PC-9 (cell line): ENCODE data around the gene WIPI1. TPM values are rescaled to one million over a fixed set of nuclear protein-coding genes. Genes with fewer than 3 reads are reported as not detected.
A peak's percentile ranks its signal among the peaks of the same experiment; 100 is the strongest.

Source experiments
- BruUV-seq: library from RNA; stranded (reverse); fragments of 400-500 nt; replicated peaks from 2 replicates; lab custom pipeline; 2021; lab: Mats Ljungman, UMichigan
- CTCF ChIA-PET: fragments of 300-600 bp; sonication (Branson Sonifier 250); formaldehyde crosslinking; loops from one replicate; lab custom pipeline; 2022; ENCODE audit warnings: antibody characterized with exemption; lab: Charles Lee
- POLR2A ChIA-PET: fragments of 300-600 bp; sonication (Branson Sonifier 250); formaldehyde crosslinking; loops from one replicate; lab custom pipeline; 2022; ENCODE audit warnings: antibody characterized with exemption; ENCODE audit not compliant: unreplicated experiment; lab: Charles Lee
- DNase-seq, 2 experiments: peaks; one replicate each; pipeline versions ENCODE4 v3.0.0 to v3.0.0-alpha.2; 2015 to 2022; ENCODE audit warnings: mixed read lengths in 1 of 2
- H2AFZ ChIP-seq: fragments of 200-600 bp; sonication (generic); 2 replicates; pipeline ENCODE4 v1.8.1; 2017; ENCODE audit warnings: antibody characterized with exemption
- H3F3A ChIP-seq: fragments of 200-600 bp; sonication (generic); 2 replicates; pipeline ENCODE4 v1.8.1; 2017; ENCODE audit warnings: antibody characterized with exemption, mild to moderate bottlenecking, low read depth; ENCODE audit not compliant: insufficient read depth
- H3K27ac ChIP-seq: fragments of 200-600 bp; sonication (generic); 2 replicates; pipeline ENCODE4 v1.6.1; 2016; ENCODE audit warnings: mixed run types
- H3K27me3 ChIP-seq: fragments of 200-600 bp; sonication (generic); 2 replicates; pipeline ENCODE4 v1.6.1; 2016; ENCODE audit warnings: low read depth, mixed run types; ENCODE audit not compliant: insufficient read depth
- H3K36me3 ChIP-seq: fragments of 200-600 bp; sonication (generic); 2 replicates; pipeline ENCODE4 v1.6.1; 2016; ENCODE audit warnings: low read depth, mixed run types
- H3K4me1 ChIP-seq: fragments of 200-600 bp; sonication (generic); replicated peaks from 2 replicates; pipeline ENCODE4 v1.6.1; 2016; ENCODE audit warnings: mixed run types; ENCODE audit not compliant: insufficient read depth
- H3K4me2 ChIP-seq: fragments of 200-600 bp; sonication (generic); 2 replicates; pipeline ENCODE4 v1.6.1; 2017; ENCODE audit warnings: mixed run types
- H3K4me3 ChIP-seq: fragments of 200-600 bp; sonication (generic); 2 replicates; pipeline ENCODE4 v1.6.1; 2016; ENCODE audit warnings: mixed run types
- H3K79me2 ChIP-seq: fragments of 200-600 bp; sonication (generic); 2 replicates; pipeline ENCODE4 v1.6.1; 2017; ENCODE audit warnings: low read depth, mixed run types
- H3K9me2 ChIP-seq: fragments of 200-600 bp; sonication (generic); 2 replicates; pipeline ENCODE4 v1.8.1; 2017; ENCODE audit warnings: mild to moderate bottlenecking; ENCODE audit not compliant: insufficient read depth
- H3K9me3 ChIP-seq: fragments of 200-600 bp; sonication (generic); 2 replicates; pipeline ENCODE4 v1.8.1; 2016; ENCODE audit warnings: low read depth; ENCODE audit not compliant: insufficient read depth
- H4K20me1 ChIP-seq: fragments of 200-600 bp; sonication (generic); 2 replicates; pipeline ENCODE4 v1.8.1; 2017; ENCODE audit not compliant: insufficient read depth
- CTCF ChIP-seq: fragments of 200-600 bp; sonication (generic); conservative IDR thresholded peaks from 2 replicates; pipeline ENCODE4 v1.6.1; 2017; ENCODE audit warnings: mixed run types, antibody characterized with exemption, mild to moderate bottlenecking, moderate library complexity
- EZH2 ChIP-seq: fragments of 200-600 bp; sonication (generic); IDR thresholded peaks from 2 replicates; pipeline ENCODE4 v1.8.0; 2017; ENCODE audit warnings: antibody characterized with exemption, low read depth
- intact Hi-C: fragments of 100-400 bp; cut with micrococcal nuclease; formaldehyde crosslinking; loops from one replicate; pipeline ENCODE4 v1.10.0; 2022; ENCODE audit not compliant: unreplicated experiment
- total RNA-seq: library from RNA; stranded (reverse); gene quantifications from 2 replicates; pipeline ENCODE4 v1.2.3, GENCODE V29; 2021

Gene WIPI1
- total RNA-seq, 1 experiment from 2014 or later, result 11.2 TPM

- H3F3A ChIP-seq, result no peaks in the 10 kb centered on the region
- H3K4me1 ChIP-seq, result no peaks in the 10 kb centered on the region
- H3K4me3 ChIP-seq, result no peak overlapping the region
- H3K9me2 ChIP-seq, result no peaks in the 10 kb centered on the region
- H4K20me1 ChIP-seq, result no peaks in the 10 kb centered on the region
- no peak for TF ChIP-seq CTCF
- no peak for TF ChIP-seq EZH2
- H3K4me2 ChIP-seq, result no peak overlapping the region
- no peaks in the 10 kb centered on the region for H3K79me2 ChIP-seq
- no peak overlapping the region for H3K27ac ChIP-seq
- BruUV-seq, result no TSS peak
- DNase-seq, result no peak
- no peaks in the 10 kb centered on the region for H3K27me3 ChIP-seq
- no peaks in the 10 kb centered on the region for H3K9me3 ChIP-seq
- ChIA-PET CTCF (no interaction called here), POLR2A (interaction anchor here (0.6 kb wide), 1 partner anchor 402 kb away, joined by 24 read pairs; no protein-coding TSS in a partner anchor)
- intact Hi-C loops, result loop anchor here (10.0 kb wide), 3 partner anchors 364 to 1754 kb away; no protein-coding TSS in a partner anchor
- no peak overlapping the region for H2AFZ ChIP-seq
- H3K36me3 ChIP-seq, result no peaks in the 10 kb centered on the region
Measured at GRCh38 chr17:68468334-68468733, 11.0 kb upstream of the WIPI1 start.

GRCh38 chr17:68463211-68464019 is 6.1 kb upstream of the WIPI1 start:
- BruUV-seq, result no TSS peak
- Histone ChIP-seq H3K79me2 (no peaks in the 10 kb centered on the region), H3K27me3 (no peaks in the 10 kb centered on the region), H3K36me3 (no peaks in the 10 kb centered on the region), H3K4me1 (peaks cover 11% of the 10 kb centered on the region; the same call in 1 of the 2 replicates), H3K27ac (no peak overlapping the region), H2AFZ (no peak overlapping the region), H3F3A (0 out of 2 replicates have a peak, but pooled peaks cover under 1% of the 10 kb centered on the region), H3K4me3 (no peak overlapping the region), H3K4me2 (no peak overlapping the region), H3K9me2 (no peaks in the 10 kb centered on the region), H4K20me1 (no peaks in the 10 kb centered on the region), H3K9me3 (no peaks in the 10 kb centered on the region)
- intact Hi-C loops, result loop anchor here (1.0 to 10.0 kb wide), 4 partner anchors 291 to 1749 kb away; no protein-coding TSS in a partner anchor
- DNase-seq, result no peak
- TF ChIP-seq EZH2 (no peak), CTCF (peak; percentile 32; the same call in 1 of the 2 replicates)
- CTCF ChIA-PET, result no interaction called here
- POLR2A ChIA-PET, result no interaction called here

- Histone ChIP-seq H3K36me3 (no peaks in the 10 kb centered on the region), H3K9me3 (no peaks in the 10 kb centered on the region), H4K20me1 (no peaks in the 10 kb centered on the region), H3K79me2 (no peaks in the 10 kb centered on the region), H3K4me3 (no peak overlapping the region), H3K27me3 (no peaks in the 10 kb centered on the region), H3K4me2 (peak overlapping the region; percentile 55), H3K4me1 (peaks cover 16% of the 10 kb centered on the region; the same call in 1 of the 2 replicates), H2AFZ (0 out of 2 replicates have a peak overlapping the region, but pooled peaks have one; percentile 42), H3F3A (0 out of 2 replicates have a peak, but pooled peaks cover 6% of the 10 kb centered on the region), H3K27ac (no peak overlapping the region), H3K9me2 (no peaks in the 10 kb centered on the region)
- BruUV-seq, result no TSS peak
- intact Hi-C loops, result loop anchor here (1.0 to 10.0 kb wide), 4 partner anchors 290 to 1748 kb away; no protein-coding TSS in a partner anchor
- ChIA-PET CTCF (no interaction called here), POLR2A (no interaction called here)
- peak; percentile 66 to 78 for DNase-seq
- TF ChIP-seq EZH2, result no peak
- TF ChIP-seq CTCF, result peak; percentile 87
Measured at GRCh38 chr17:68462381-68463210, 5.3 kb upstream of the WIPI1 start.
